ENCODE measurements around the gene MAPK1.
"Not testable (repeated sequence)": the region's sequence is repeated elsewhere in the genome, so short reads cannot be mapped to it uniquely, and the experiment has no call there.

The MAPK1 gene

DNA sequence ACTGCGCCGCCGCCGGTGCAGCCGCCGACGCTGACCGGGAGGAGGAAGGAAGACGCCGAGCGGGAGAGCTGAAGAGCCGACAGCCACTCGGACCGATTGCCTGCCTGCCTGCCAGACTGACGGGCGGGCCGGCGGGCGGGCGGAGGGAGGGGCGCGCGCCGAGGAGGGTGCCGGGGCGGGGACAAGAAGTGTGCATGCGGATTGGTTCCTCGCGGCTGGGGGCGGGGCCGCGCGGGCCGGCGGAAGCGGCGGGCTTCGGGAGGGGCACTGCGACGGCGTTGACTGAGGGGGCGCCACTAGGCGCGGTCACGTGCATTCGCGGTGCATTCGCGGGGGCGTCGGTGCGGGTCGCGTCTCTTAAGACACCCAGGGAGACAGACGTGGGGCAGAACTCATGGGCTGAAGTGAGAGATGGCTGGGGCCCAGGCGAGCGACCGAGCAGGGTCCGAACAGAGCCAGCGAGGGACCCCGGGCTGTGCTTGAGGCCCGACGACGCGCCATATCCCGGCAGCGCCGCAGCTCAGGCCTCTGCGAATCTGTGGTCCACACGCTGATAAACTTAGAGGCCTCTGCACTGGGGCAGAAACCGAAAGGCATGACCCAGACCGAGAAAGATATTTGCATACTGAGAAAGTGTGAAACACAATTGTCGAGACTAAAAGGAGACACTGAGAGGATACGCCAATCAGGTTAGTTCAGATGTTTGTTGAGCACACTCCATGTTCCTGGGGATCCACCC lies at the start of gene MAPK1:
MAPK1 (minus strand) TSS at position 118 of the 739 bp plus-strand sequence. CDS start 205 bp downstream, outside the sequence.
- DNase-seq, result peak; percentile 94

GRCh38 chr22:21916309-21916918 lies 49.0 kb upstream of the MAPK1 start:
- no peak for DNase-seq

DNA sequence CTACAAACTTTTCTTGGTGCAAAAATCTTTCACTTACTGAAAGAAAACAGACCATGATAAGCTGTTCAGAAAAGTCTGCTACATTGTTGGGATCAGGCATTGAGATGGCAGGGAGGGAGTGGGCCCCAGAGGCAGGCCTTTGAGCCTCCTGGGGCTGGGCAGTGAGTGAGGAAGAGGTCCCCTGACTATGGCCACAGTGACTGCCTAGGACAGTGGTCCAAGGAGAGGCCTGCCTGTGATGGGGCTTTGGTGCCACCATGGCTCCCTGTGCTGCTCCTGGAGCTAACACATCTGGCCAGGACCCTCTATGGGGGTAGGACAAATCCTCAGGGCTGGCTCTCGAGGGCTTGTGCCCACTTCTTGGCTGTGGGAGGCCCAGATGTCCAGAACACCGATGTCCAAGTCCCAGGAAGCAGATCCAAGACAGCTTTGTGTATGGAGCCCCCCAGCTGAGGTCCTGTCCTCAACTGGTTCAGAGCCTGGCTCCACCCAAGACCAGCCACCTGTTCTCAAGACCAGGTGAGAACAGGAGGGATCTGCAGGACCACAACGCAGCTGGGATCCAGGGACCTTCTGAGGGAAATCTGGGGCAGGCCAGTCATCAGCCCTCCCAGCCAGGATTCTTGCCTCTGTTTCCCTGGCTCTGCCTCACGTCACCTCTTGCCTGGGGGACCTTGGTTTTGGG lies 48.3 kb upstream of the MAPK1 start:
- no peak for DNase-seq

GRCh38 chr22:21914033-21914642 lies 46.7 kb upstream of the MAPK1 start:
- not testable (repeated sequence) for DNase-seq

DNA sequence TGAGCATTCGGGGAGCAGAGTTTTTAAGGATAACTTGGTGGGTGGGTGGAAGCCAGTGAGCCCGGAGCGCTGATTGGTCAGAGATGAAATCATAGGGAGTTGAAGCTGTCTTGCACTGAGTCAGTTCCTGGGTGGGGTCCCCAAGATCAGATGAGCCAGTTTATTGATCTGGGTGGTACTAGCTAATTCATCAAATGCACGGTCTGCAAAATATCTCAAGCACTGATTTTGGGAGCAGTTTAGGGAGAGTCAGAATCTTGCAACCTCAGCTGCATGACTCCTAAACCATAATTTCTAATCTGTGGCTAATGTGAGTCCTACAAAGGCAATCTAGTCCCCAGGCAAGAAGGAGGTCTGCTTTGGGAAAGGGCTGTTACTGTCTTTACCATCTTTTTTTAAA lies 42.9 kb upstream of the MAPK1 start:
- DNase-seq, result not testable (repeated sequence)

- DNase-seq, result no peak
These were observed 42.4 kb upstream of the MAPK1 start for GRCh38 chr22:21909871-21910270.

- DNase-seq, result no peak
These were observed 40.4 kb upstream of the MAPK1 start for GRCh38 chr22:21907638-21908522.

- DNase-seq, result not testable (repeated sequence)
These were observed 37.8 kb upstream of the MAPK1 start for GRCh38 chr22:21905234-21905633.

DNA sequence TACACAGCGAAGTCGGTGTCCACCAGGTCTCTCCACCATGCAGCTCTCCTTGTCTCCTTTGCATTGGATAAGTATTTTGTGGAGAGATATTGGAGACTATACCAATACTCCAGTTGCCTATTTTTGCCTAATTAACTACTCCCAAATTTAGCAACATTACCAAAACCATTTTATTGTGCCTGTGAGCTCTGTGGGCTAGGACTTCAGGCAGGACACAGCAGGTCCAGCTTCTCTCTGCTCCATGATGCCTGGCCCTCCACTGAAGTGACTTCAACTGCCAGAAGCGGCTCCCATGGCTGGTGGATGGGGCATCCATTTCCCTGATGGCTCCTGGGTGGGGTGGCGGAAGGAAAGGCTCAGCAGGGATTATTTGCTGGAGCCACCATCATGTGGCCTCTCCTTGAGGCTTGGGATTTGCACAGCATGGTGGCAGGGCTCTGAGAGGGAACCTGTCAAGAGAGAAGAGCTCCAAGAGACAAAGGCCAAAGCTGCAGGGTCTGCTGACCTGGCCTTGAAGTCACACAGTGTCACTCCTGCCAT lies 36.9 kb upstream of the MAPK1 start:
- no peak for DNase-seq

DNA sequence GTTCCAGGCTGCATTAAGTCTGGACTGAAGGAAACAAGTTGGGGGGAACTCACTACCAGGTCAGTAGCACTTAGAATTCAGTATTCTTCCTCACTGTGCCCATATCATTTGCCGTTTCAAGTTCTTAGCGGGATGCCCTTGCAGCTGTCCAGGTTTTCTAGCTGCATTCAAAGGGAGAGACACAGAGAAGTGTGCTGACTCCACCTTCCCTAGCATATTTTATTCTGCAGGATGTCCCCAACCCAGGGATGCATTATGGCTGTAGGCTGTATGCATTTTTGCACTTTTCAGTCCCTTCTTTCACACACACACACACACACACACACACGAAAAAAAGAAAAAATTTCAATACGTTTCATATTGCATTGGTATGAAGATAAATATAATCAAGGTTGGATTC lies 35.8 kb upstream of the MAPK1 start:
- no peak for DNase-seq

GRCh38 chr22:21902296-21903087 lies 35.0 kb upstream of the MAPK1 start:
- DNase-seq, result no peak

DNA sequence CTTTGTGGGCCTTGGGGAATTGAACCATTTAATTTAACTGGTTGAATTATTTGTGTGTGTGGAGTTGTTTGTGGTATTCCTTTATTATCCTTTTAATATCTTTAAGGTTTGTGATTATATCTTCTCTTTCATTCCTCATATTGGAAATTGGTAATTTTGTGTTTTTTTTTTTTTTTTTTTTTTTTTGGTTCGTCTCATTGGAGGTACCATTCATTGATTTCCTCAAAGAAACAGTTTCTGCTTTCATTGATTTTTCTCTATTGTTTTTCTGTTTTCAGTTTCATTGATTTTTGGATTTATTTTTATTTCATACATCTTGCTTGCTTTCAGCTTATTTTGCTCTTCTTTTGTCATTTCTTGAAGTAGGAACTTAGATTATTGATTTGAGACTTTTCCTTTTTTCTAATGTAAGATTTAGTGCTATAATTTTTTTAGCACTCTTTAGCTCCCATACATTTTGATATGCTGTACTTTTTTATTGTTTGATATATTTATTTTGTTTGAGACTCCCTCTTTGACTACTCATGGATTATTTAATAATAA lies 31.0 kb upstream of the MAPK1 start:
- DNase-seq, result no peak

GRCh38 chr22:21896951-21897513 lies 29.6 kb upstream of the MAPK1 start:
- DNase-seq, result no peak

- not testable (repeated sequence) for DNase-seq
These were observed 28.8 kb upstream of the MAPK1 start for GRCh38 chr22:21896275-21896674.

- DNase-seq, result no peak
These were observed 27.4 kb upstream of the MAPK1 start for GRCh38 chr22:21894799-21895198.

DNA sequence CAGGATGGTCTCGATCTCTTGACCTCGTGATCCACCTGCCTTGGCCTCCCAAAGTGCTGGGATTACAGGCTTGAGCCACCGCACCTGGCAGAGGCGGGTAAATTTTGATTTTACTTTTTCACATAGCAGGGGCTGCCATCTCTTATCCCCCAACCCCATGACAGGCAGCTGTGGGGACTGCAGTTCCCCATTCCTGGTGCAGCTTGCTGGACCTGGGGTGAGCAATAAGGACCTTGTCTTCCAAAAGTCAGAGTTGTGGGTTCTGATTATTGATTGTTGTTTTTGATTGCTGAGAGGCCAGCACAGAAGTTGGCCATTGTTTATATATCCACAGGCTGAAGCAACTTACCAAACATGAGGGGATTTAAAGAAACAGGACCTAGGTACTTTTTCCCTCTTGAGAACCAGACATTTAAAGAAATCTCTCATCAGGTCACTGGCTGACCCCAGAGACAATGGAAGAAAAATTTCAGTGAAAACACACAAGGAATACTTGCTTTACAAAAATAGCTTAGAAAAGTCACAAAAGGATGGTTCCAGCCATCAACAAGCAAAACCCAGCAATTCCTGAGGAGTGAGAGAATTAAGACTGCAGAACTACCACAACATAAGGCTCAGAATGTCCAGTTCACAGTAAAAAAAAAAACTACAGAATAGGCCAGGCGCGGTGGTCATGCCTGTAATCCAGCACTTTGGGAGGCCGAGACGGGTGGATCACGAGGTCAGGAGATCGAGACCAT lies 22.0 kb upstream of the MAPK1 start:
- DNase-seq, result no peak

DNA sequence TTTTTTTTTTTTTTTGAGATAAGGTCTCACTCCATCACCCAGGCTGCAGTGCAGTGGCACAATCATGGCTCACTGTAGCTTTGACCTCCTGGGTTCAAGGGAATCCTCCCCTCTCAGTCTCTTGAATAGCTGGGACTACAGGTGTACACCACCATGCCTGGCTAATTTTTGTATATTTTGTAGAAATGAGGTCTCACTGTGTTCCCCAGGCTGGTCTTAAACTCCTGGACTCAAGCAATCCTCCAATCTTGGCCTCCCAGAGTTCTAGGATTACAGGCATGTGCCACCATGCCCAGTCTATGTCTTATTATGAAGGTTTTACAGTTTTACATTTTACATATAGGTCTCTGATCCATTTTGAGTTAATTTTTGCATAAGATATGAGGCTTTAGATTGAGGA lies 20.4 kb upstream of the MAPK1 start:
- DNase-seq, result no peak

DNA sequence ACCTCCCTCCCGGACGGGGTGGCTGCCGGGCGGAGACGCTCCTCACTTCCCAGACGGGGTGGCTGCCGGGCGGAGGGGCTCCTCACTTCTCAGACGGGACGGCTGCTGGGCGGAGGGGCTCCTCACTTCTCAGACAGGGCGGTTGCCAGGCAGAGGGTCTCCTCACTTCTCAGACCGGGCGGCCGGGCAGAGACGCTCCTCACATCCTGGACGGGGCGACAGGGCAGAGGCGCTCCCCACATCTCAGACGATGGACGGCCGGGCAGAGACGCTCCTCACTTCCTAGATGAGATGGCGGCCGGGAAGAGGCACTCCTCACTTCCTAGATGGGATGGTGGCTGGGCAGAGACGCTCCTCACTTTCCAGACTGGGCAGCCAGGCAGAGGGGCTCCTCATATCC lies 16.5 kb upstream of the MAPK1 start:
- not testable (repeated sequence) for DNase-seq

DNA sequence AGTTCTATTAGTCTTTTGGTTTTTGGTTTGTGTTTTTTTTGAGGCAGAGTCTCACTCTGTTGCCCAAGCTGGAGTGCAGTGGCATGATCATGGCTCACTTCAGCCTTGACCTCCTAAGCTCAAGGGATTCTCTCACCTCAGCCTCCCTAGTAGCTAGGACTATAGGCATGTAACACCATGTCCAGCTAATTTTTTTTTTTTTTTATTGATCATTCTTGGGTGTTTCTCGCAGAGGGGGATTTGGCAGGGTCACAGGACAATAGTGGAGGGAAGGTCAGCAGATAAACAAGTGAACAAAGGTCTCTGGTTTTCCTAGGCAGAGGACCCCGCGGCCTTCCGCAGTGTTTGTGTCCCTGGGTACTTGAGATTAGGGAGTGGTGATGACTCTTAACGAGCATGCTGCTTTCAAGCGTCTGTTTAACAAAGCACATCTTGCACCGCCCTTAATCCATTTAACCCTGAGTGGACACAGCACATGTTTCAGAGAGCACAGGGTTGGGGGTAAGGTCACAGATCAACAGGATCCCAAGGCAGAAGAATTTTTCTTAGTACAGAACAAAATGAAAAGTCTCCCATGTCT lies 15.4 kb upstream of the MAPK1 start:
- not testable (repeated sequence) for DNase-seq

Measured in stimulated activated CD4-positive, alpha-beta T cell treated with anti-CD3 and anti-CD28 coated beads, Interleukin-4, amount 100 ng/mL, for 4 hours (primary cell).